B cell (primary cell): ENCODE measurements around the gene AQP11.

Experiments
- EZH2 ChIP-seq: IDR thresholded peaks from 2 replicates; pipeline ENCODE4 v1.6.1; 2012; ENCODE audit warnings: borderline replicate concordance, low read depth, mild to moderate bottlenecking, moderate library complexity, low read length; ENCODE audit not compliant: insufficient read depth, poor library complexity, severe bottlenecking
- TF ChIP-seq, protein P1 (sequence below): fragments of 200-600 bp; IDR thresholded peaks from one replicate; pipeline ENCODE4 v1.8.0; 2022; ENCODE audit warnings: antibody characterized with exemption, mild to moderate bottlenecking

GRCh38 chr11:77636731-77637344 is 47.1 kb downstream of the AQP11 start:
- TF ChIP-seq, protein P1, sequence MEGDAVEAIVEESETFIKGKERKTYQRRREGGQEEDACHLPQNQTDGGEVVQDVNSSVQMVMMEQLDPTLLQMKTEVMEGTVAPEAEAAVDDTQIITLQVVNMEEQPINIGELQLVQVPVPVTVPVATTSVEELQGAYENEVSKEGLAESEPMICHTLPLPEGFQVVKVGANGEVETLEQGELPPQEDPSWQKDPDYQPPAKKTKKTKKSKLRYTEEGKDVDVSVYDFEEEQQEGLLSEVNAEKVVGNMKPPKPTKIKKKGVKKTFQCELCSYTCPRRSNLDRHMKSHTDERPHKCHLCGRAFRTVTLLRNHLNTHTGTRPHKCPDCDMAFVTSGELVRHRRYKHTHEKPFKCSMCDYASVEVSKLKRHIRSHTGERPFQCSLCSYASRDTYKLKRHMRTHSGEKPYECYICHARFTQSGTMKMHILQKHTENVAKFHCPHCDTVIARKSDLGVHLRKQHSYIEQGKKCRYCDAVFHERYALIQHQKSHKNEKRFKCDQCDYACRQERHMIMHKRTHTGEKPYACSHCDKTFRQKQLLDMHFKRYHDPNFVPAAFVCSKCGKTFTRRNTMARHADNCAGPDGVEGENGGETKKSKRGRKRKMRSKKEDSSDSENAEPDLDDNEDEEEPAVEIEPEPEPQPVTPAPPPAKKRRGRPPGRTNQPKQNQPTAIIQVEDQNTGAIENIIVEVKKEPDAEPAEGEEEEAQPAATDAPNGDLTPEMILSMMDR = no peak
- no peak for TF ChIP-seq EZH2
